PFSK-1 (cell line): ENCODE measurements around the gene DRGX.

Experiments used
- FOXP2 ChIP-seq: optimal IDR thresholded peaks from 2 replicates; pipeline ENCODE3; 2011; ENCODE audit warnings: borderline replicate concordance, control low read depth, inconsistent platforms; ENCODE audit not compliant: insufficient read depth; ENCODE audit errors: extremely low read length, extremely low read depth
- POLR2AphosphoS5 ChIP-seq: IDR thresholded peaks from 2 replicates; pipeline ENCODE4 v1.6.1; 2012; ENCODE audit warnings: low read depth, mild to moderate bottlenecking, control low read depth, low read length, moderate library complexity
- SIN3A ChIP-seq: IDR thresholded peaks from 2 replicates; pipeline ENCODE4 v1.6.1; 2012; ENCODE audit warnings: mild to moderate bottlenecking, low read length, moderate library complexity, borderline replicate concordance; ENCODE audit not compliant: insufficient read depth
- TAF1 ChIP-seq: IDR thresholded peaks from 2 replicates; pipeline ENCODE4 v1.6.1; 2012; ENCODE audit warnings: low read length, control low read depth, borderline replicate concordance; ENCODE audit not compliant: insufficient read depth
- TF ChIP-seq, protein P1 (sequence below), 2 experiments: IDR thresholded peaks; 2 replicates each; pipeline versions ENCODE4 v1.6.1 to v1.8.0; 2011 to 2012; ENCODE audit warnings: low read depth in 2 of 2, low read length in 2 of 2, control low read depth in 1 of 2, inconsistent platforms in 1 of 2, mild to moderate bottlenecking in 1 of 2, moderate library complexity in 1 of 2; ENCODE audit not compliant: insufficient read depth in 1 of 2

DNA sequence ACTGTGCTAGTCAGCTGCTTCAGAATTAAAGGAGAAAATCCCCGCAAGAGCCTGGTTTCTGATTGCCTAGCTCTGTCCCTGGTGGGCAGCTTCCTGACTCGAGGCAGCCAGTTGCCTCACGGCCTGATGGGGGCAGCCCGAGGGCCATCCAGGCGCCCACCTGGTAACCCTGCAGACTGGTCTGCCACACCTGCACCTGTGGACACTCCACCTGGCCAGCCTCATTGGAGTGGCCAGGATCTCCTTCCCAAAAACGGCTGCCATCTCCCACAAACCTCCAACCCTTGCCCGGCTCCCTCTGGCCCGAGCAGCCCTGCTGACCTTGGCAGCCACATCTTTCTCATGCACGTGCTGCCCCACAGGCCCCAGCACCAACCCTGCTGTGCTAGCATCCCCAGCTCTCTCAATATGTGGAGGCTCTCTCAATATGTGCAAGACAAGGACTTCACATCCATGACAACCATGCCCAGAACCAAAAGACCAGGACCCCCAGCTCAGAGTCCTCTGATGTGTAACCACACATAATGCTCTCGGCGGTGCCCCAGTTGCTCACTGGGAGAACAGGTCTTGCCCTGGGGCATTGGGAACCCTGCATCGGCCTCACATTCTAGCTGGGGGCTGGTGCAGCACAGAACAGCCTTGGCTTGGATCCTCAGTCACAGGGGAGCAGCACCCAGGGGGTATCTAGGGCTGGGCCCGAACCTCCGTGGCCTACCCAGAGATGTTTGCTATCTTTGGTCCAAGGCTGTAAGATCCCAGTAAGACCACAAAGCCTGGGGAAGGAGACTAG lies 14.6 kb downstream of the DRGX start:
- no peak for TF ChIP-seq FOXP2
- TF ChIP-seq, protein P1, sequence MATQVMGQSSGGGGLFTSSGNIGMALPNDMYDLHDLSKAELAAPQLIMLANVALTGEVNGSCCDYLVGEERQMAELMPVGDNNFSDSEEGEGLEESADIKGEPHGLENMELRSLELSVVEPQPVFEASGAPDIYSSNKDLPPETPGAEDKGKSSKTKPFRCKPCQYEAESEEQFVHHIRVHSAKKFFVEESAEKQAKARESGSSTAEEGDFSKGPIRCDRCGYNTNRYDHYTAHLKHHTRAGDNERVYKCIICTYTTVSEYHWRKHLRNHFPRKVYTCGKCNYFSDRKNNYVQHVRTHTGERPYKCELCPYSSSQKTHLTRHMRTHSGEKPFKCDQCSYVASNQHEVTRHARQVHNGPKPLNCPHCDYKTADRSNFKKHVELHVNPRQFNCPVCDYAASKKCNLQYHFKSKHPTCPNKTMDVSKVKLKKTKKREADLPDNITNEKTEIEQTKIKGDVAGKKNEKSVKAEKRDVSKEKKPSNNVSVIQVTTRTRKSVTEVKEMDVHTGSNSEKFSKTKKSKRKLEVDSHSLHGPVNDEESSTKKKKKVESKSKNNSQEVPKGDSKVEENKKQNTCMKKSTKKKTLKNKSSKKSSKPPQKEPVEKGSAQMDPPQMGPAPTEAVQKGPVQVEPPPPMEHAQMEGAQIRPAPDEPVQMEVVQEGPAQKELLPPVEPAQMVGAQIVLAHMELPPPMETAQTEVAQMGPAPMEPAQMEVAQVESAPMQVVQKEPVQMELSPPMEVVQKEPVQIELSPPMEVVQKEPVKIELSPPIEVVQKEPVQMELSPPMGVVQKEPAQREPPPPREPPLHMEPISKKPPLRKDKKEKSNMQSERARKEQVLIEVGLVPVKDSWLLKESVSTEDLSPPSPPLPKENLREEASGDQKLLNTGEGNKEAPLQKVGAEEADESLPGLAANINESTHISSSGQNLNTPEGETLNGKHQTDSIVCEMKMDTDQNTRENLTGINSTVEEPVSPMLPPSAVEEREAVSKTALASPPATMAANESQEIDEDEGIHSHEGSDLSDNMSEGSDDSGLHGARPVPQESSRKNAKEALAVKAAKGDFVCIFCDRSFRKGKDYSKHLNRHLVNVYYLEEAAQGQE (IDR thresholded peaks at IDR 0.05; ENCODE audit: insufficient read depth in 1 of 2, low read depth in 2 of 2, low read length in 2 of 2) = no peak
- TF ChIP-seq TAF1 = no peak
- no peak for TF ChIP-seq POLR2AphosphoS5
- TF ChIP-seq SIN3A = no peak
